Measurements from ENCODE around the gene PCED1B.

Gene PCED1B

GRCh38 chr12:47067771-47068431, 11.5 kb upstream of the PCED1B start:
- DNase-seq (ENCODE audit: low read depth), result no peak

- DNase-seq (ENCODE audit: low read depth), result peak; percentile 31
Measured at GRCh38 chr12:47068539-47068938, 10.9 kb upstream of the PCED1B start.

- DNase-seq (ENCODE audit: low read depth), result no peak
Measured at GRCh38 chr12:47070310-47070709, 9.1 kb upstream of the PCED1B start.

DNA sequence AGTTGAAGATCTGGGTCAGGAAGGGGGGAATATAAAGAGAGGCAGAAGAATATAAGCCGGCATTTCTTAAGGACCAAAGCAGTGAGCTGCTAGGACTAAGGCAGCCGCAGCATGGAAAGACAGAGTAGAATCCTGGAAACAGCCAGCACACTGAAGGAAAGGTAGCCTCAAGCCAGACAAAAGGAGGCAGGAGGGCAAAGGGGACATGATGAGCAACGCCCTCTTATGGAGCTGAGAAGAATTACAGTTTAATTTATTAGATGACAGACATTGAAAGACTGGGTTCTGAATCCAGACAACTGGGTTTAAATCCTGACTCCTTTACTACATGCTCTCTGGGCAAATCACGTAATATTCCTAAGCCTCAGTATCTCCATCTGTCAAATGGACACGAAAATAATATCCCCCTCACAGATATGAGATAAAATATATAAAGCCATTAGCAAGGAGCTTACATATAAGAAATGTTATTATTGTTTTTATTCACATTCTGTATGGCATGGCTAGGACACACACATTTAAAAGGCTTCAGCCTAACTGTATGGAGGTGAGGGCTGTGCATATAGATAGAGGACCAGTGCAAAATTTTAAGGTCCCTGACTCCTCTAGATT, 8.1 kb upstream of the PCED1B start:
- DNase-seq (ENCODE audit: low read depth), result peak; percentile 20

DNA sequence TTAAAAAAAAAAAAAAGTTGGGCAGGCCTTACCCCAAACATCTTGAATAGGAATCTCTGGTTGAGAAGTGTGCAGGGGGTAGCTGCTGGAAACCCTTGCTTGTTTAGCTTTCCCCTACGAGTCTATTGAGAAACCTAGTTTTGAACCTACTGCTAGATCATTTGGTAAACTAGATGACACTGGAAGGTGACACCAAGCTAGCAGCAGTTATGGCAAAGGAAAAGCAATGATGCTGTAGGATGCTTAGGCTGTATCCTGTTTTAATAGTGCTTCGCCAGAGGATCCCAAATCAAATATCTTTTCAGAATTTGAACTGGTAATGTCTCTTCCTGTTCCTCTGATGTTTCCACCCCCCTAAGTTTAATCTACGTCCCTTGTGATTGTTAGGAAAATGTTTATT, 5.5 kb upstream of the PCED1B start:
- no peak for DNase-seq (ENCODE audit: low read depth)

GRCh38 chr12:47074757-47075156, 4.7 kb upstream of the PCED1B start:
- DNase-seq (ENCODE audit: low read depth), result no peak

DNA sequence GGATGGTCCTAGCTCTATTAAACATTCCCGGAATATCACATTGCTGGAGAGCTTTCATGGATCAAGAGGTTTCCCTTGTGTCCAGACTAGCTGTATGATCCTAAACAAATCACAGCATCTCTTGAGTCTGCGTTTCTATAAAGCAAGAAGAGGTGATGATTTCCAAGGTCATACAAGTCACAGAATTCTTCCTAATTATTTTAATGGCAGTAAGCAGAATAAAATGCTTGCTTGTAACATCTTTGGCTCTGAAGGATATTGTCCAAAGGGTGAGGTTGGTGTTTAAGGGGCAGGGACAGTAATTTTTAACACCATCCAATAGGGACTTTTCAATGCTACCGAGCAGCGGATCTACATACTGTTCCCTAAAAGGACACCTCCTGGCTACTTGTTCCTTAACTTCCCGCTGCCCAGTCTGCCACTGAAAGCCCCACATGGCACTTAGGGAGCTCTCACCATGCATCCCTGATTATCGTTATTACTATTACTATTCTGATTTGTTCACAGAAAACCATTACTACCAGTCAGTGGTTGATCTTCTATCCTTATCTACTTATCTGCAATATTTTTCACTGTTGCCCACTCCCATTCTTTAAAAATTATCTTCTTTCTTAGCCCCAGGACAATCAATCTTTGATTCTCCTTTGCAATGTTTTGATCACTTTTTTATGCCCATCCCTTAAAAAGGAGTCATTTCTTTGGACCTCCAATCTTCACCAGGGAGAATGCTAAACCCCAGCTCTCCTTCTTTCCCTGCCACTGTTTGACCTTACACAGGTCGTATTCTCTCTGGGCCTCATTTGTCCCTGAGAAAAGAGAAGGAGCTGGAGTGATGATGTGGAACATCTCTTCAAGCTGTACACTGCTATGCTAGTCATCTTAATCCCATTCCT, 4.0 kb upstream of the PCED1B start:
- no peak for DNase-seq (ENCODE audit: low read depth)

- no peak for DNase-seq (ENCODE audit: low read depth)
Measured at GRCh38 chr12:47077206-47078085, 2.0 kb upstream of the PCED1B start.

- no peak for DNase-seq (ENCODE audit: low read depth)
Measured at GRCh38 chr12:47078086-47078395, 1.4 kb upstream of the PCED1B start.

GRCh38 chr12:47078733-47079467, 521 bp upstream of the PCED1B start:
- DNase-seq (ENCODE audit: low read depth), result no peak

DNA sequence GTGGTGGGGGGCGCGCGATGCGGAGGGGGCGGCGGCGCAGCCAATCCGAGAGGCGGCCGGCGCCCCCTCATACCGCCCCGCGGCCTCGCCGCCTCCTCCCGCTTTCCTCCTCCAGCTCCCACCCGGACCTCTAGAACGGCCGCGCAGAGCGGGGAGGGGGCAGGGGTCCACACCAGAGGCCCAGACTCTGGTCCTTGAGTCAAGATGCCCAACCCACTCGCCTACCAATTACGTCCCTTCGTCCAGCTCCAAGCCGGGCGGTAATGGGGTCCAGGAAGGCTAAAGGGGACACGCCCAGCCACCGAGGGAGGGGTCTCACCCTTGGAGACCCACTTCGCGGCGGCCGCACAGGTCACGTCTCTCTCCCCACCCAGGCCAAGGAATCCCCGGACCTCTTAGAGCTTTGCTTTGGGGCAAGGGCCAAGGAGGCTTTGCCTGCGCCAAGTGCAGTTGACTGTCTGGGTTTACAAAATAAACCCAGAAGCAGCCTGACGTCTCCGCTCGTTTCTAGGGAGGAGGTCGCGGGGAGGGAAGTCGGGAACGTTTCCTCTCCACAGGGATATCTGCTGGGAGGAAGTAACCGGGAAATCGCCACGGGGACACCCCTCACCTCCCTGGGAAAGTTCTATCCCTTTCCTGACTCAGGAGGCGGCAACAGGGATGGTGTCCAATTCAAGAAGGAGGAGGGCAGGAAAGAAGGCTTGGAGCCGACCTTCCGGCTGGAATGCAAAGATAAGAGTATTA, 732 bp downstream of the PCED1B start:
- peak; percentile 54 for DNase-seq (ENCODE audit: low read depth)

DNA sequence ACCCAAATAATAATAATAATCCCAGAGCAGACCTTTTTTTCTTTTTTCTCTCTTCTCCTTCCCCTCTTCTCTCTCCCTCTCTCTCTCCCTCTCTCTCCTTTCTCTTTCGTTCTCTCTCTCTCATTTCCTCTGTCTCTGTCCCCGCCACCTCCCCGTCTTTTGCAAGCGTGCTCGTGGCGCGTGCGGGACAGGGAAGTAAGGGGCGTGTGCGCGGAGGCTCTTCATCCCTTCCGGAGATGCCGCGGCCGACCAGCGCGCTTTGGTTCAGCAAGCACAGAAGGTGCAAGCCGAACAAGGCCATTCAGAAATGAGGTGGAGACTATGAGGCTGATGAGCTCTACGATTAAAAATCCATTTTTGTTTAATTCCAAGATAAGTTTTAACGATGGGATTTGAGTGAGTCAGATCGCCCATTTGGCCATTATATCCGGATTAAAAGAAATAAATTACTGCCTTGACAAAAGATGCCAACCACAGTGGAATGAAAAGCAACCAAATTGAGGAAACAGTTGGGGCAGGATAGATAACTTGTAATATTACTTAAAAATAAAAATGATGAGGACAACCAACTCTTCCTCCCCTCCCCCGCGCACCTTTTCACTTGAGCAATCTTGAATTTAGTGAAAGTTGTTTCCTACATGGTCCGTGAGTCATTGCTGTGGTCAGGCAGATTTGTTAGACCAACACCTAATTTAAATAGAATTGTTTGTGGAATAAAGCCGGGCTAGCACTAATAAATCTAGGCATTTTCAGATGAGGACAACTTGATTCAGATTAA, 1.5 kb downstream of the PCED1B start:
- peak; percentile 81 for DNase-seq (ENCODE audit: low read depth)

DNA sequence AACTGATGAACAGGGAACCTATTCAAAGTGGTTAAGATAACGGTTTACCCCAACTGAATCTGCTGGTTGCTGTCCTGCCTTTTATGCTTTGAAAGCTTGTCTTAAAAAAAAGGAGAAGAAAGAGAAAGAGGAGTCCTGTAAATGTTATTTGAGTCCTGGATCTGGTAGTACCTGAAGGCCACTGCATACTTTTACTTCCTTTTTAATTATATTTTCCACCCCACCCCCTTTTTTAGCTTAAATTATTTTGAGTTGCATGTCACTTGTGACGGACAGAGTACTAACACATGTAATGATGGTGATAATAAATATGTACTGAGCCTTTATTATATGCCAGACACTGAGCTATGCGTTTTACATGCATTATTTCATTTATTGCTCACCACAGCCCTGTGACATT, 2.9 kb downstream of the PCED1B start:
- DNase-seq (ENCODE audit: low read depth), result no peak

DNA sequence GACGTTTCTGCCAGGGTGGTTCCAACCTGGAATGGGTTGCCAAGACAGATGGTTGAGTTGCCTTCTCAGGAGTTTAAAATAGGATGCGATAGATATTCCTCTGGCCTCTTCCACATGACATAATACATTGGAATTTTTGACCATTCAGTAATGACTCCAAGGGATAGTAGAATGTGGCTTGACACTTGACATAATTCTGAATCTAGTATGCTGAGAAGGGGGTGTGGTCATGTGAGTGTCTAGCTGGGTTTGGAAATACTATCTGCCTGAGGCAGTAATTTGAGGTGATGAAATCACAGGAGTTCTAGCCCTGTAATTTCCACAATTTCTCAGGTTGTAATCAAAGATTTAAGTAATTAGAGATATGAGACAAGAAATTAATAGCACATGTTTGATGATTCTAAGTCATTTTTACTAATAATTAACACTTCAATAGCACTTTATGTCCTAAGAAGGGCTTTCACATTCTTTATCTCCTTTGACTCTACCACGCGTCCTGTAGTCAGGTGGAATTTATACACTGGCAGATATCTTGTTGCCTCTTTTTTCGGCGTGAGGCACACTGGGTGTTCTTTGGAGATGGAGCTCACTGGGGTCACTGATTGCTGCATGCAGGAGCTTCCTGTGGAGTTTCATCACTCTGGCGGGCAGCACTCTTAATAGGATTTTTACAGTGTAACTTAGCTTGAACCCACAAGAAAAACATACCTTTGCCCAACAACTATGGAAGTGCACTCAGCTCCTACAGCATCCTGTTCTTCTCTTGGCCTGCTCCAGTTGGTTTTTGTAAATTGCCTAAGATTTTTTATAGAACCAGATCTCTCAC, 3.6 kb downstream of the PCED1B start:
- DNase-seq (ENCODE audit: low read depth), result peak; percentile 94

DNA sequence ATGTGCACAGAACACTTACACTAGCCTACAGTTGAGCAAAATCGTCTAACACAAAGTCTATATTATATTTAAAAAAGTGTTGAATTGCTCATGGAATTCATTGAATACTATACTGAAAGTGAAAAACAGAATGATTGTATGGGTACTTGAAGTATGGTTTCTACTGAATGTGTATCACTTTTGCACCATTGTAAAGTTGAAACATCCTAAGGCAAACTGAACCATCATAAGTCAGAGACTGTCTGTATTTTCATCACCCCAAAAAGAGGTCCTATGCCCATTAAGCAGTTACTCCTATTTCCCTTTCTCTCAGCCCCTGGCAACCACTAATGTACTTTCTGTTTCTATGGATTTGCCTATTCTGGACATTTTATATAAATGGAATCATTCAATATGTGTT, 4.8 kb downstream of the PCED1B start:
- DNase-seq (ENCODE audit: low read depth), result no peak

DNA sequence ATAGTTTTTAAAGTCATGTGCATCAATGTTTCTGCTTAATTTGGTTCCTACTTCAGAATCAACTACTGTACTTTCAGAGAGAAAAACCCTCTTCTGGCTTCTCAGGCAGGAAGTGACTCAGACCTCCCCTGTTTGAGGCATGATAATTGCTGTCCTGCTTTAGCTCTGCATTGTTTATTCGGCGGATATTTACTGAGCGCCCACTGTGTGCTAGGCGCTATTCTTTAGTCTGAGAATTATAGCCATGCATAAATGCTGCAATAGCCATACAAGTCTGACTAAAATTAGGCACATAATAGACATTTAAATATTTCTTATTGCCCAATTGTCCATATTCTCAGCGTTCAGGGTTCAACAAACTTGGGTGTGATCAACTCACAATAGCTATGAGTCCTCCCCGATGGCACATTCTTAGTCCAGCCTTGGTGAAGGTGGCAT, 6.4 kb downstream of the PCED1B start:
- DNase-seq (ENCODE audit: low read depth), result peak; percentile 84

- DNase-seq (ENCODE audit: low read depth), result peak; percentile 56
Measured at GRCh38 chr12:47087088-47087688, 7.8 kb downstream of the PCED1B start.
